Astrocyte (in vitro differentiated cells and primary cell): ENCODE results near the gene KCNJ5.

Source experiments
- CTCF ChIP-seq: IDR thresholded peaks from 2 replicates; pipeline ENCODE4 v1.5.1; 2011; ENCODE audit warnings: low read depth, mild to moderate bottlenecking, inconsistent platforms, low read length, moderate library complexity; ENCODE audit not compliant: insufficient read depth
- EZH2 ChIP-seq: IDR thresholded peaks from 2 replicates; pipeline ENCODE4 v1.6.1; 2012; ENCODE audit warnings: mild to moderate bottlenecking, low read length, inconsistent platforms; ENCODE audit not compliant: insufficient read depth

- TF ChIP-seq CTCF (no peak), EZH2 (no peak)
These were observed 47.2 kb downstream of the KCNJ5 start for GRCh38 chr11:128938156-128938885.
